ENCODE data around the gene NUP133. TPM values are rescaled to one million over a fixed set of nuclear protein-coding genes. Genes with fewer than 3 reads are reported as not detected.

The NUP133 gene
- 32.6 TPM for total RNA-seq
- long read RNA-seq, full-length matches to known transcripts = 27 of 34 reads
- long read RNA-seq, partial matches to known transcripts = 6 of 34 reads
- long read RNA-seq, other reads (novel, unspliced or antisense) = 1 of 34 reads

GRCh38 chr1:229507951-229508822, at the start of gene NUP133:
NUP133 (minus strand) TSS chr1:229508341; CDS start chr1:229508249, 92 bp downstream.
- Histone ChIP-seq H3K4me3 (peak within 1 kb of the TSS; percentile 95), H3K9me3 (no peaks in the 10 kb centered on the region), H3K27me3 (ENCODE audit: low read depth) (no peaks in the 10 kb centered on the region), H3K27ac (peak within 1 kb of the TSS; percentile 98), H3K4me1 (peaks cover 21% of the 10 kb centered on the region), H3K36me3 (peaks cover 19% of the 10 kb centered on the region)
- intact Hi-C loops (cut with DNase I) = no loop called here
- DNase-seq (peak; percentile 100), ATAC-seq (peak; percentile 99)
- TF ChIP-seq, protein P1, sequence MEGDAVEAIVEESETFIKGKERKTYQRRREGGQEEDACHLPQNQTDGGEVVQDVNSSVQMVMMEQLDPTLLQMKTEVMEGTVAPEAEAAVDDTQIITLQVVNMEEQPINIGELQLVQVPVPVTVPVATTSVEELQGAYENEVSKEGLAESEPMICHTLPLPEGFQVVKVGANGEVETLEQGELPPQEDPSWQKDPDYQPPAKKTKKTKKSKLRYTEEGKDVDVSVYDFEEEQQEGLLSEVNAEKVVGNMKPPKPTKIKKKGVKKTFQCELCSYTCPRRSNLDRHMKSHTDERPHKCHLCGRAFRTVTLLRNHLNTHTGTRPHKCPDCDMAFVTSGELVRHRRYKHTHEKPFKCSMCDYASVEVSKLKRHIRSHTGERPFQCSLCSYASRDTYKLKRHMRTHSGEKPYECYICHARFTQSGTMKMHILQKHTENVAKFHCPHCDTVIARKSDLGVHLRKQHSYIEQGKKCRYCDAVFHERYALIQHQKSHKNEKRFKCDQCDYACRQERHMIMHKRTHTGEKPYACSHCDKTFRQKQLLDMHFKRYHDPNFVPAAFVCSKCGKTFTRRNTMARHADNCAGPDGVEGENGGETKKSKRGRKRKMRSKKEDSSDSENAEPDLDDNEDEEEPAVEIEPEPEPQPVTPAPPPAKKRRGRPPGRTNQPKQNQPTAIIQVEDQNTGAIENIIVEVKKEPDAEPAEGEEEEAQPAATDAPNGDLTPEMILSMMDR (IDR thresholded peaks at IDR 0.05) = no peak

DNA sequence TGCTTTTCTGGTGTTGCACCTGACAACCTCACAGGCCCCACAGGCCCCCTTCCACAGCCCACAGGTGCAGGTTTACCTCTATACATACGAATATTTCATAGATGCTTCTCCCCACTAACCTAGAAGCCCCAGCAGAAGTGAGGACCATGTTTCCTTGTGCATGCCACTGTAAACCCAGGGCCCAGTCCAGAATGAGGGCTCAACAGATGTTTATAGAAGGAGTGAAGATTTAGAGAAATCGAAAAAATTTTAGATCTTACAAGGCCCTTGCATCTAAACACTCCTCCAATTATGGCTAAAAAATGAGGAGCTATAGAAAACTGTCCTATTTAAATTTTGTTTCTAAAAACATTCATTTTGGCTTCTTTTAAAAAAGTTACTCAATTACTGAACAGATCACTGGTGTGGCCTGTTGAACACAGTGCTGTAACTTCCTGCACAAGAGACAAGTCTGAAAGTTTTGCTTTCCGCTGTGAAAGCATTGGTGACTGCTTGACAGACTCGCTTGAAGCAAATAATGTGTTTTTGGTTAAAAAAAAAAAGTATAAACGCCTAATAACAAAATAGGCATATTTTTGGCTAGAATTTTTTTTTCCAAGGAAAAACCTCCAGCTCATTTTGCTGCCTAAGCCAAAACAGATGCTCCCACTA, 49.2 kb upstream of the NUP133 start:
- TF ChIP-seq, protein P1 (IDR thresholded peaks at IDR 0.05) = no peak
- DNase-seq (no peak), ATAC-seq (no peak)
- Histone ChIP-seq H3K27me3 (ENCODE audit: low read depth) (no peaks in the 10 kb centered on the region), H3K4me1 (peaks cover 28% of the 10 kb centered on the region), H3K36me3 (no peaks in the 10 kb centered on the region), H3K9me3 (no peaks in the 10 kb centered on the region), H3K27ac (peak overlapping the region; percentile 88), H3K4me3 (peak overlapping the region; percentile 85)
- intact Hi-C loops (cut with DNase I) = no loop called here

- no peaks in the 10 kb centered on the region for H3K9me3 ChIP-seq
- ATAC-seq = no peak
- TF ChIP-seq, protein P1 (IDR thresholded peaks at IDR 0.05) = no peak
- no peak overlapping the region for H3K4me3 ChIP-seq
- no peaks in the 10 kb centered on the region for H3K36me3 ChIP-seq
- H3K4me1 ChIP-seq = peaks cover 28% of the 10 kb centered on the region
- no peak for DNase-seq
- intact Hi-C loops (cut with DNase I) = no loop called here
- H3K27ac ChIP-seq = no peak overlapping the region
- no peaks in the 10 kb centered on the region for H3K27me3 ChIP-seq (ENCODE audit: low read depth)
Observed at GRCh38 chr1:229554886-229555621, 46.9 kb upstream of the NUP133 start.

DNA sequence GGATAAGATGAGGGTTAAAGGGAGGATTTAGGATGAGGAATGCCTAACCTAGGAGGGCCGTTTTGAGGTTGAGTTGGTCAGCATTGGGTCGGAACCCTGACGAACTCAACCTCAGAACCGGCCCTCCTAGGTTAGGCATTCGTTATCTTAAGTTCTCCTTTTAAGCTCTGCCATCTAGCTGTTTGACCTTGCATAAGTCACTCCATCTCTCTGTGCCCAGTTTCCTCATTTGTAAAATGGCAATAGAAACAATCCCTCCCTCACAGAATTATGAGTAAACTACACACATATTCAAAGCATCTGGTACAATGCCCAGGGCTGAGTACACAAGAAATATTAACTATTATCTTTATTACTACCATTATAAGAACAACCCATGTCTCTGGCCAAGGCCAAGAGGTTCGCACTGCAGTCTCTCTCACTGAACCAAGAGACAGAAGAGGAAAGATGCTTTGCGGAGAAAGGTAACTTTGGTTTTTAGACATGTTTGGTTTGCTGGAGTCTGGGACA, 45.5 kb upstream of the NUP133 start:
- no peaks in the 10 kb centered on the region for H3K27me3 ChIP-seq (ENCODE audit: low read depth)
- TF ChIP-seq, protein P1 (IDR thresholded peaks at IDR 0.05) = no peak
- DNase-seq = no peak
- H3K27ac ChIP-seq = no peak overlapping the region
- ATAC-seq = no peak
- peaks cover 23% of the 10 kb centered on the region for H3K4me1 ChIP-seq
- intact Hi-C loops (cut with DNase I) = no loop called here
- H3K9me3 ChIP-seq = no peaks in the 10 kb centered on the region
- H3K4me3 ChIP-seq = no peak overlapping the region
- H3K36me3 ChIP-seq = peaks cover 5% of the 10 kb centered on the region

DNA sequence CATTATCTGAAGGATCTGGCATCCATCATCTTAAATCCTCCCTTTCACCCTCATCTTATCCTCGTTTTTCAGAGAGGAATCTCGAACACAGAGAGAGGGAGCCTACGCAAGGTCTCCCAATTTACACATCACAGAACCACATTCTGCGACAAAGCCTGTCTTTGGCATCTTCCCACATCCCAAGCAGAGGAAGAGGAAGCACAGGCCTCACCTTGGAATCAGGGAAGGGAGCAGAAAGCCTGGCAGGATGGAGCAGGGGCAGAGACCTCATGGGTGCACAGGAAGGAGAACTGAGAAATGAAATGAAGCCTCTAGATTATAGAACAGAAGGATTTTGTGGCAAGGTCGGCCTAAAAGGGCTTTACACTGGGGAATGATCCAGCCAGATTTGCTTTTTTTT, 44.6 kb upstream of the NUP133 start:
- ATAC-seq = no peak
- TF ChIP-seq, protein P1 (IDR thresholded peaks at IDR 0.05) = no peak
- peaks cover 23% of the 10 kb centered on the region for H3K4me1 ChIP-seq

More for the DNA sequence above, 44.6 kb upstream of the NUP133 start:
- H3K27me3 ChIP-seq (ENCODE audit: low read depth) = no peaks in the 10 kb centered on the region
- no peak overlapping the region for H3K4me3 ChIP-seq
- intact Hi-C loops (cut with DNase I) = no loop called here
- peaks cover 12% of the 10 kb centered on the region for H3K36me3 ChIP-seq
- H3K27ac ChIP-seq = no peak overlapping the region
- H3K9me3 ChIP-seq = no peaks in the 10 kb centered on the region
- no peak for DNase-seq
